Kidney epithelial cell (primary cell): ENCODE data around the gene HDGFL3. TPM values are rescaled to one million over a fixed set of nuclear protein-coding genes. Genes with fewer than 3 reads are reported as not detected.
"Not testable (repeated sequence)": the region's sequence is repeated elsewhere in the genome, so short reads cannot be mapped to it uniquely, and the experiment has no call there.

Experiments used
- DNase-seq: peaks from one replicate; pipeline ENCODE4 v3.0.0-alpha.2; 2010; ENCODE audit warnings: low read depth
- H3K27me3 ChIP-seq: 2 replicates; pipeline ENCODE4 v1.6.0; 2011; ENCODE audit warnings: low read length; ENCODE audit not compliant: control insufficient read depth, insufficient read depth
- H3K36me3 ChIP-seq: 2 replicates; pipeline ENCODE4 v1.5.1; 2011; ENCODE audit warnings: low read length; ENCODE audit not compliant: control insufficient read depth, insufficient read depth
- H3K4me3 ChIP-seq: 2 replicates; pipeline ENCODE4 v1.5.1; 2011; ENCODE audit warnings: low read depth, mild to moderate bottlenecking, control low read depth, low read length
- total RNA-seq: library from RNA; depleted of rRNA; stranded (reverse); fragments of >200 nt; gene quantifications from 2 replicates; pipeline ENCODE4 v1.2.3, GENCODE V29; 2015
- TF ChIP-seq, protein P1 (sequence below): IDR thresholded peaks from 2 replicates; pipeline ENCODE4 v1.5.1; 2011; ENCODE audit warnings: mild to moderate bottlenecking, moderate library complexity, low read length, control low read depth, inconsistent platforms; ENCODE audit not compliant: insufficient read depth, poor library complexity, severe bottlenecking

The HDGFL3 gene
- total RNA-seq, 1 donor from 2014 or later: 77.3 TPM

DNA sequence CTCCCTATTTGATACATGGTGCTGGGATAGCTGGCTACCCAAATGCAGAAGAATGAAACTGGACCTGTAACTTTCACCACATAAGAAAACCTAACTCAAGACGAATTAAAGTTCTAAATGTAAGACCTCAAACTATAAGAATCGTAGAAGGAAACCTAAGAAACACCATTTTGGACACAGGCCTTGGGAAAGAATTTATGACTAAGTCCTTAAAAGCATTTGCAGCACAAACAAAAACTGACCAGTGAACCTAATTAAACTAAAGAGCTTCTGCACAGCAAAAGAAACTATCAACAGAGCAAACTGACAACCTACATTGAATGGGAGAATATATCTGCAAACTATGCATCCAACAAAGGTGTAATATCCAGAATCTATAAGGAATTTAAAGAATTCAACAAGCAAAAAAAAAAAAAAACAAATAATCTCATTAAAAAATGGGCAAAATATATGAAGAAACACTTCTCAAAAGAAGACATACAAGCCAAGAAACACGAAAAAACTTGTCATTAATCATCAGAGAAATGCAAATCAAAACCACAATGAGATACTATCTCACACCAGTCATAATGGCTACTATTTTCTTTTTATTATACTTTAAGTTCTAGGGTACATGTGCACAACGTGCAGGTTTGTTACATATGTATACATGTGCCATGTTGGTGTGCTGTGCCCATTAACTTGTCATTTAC is 37.0 kb downstream of the HDGFL3 start:
- DNase-seq: no peak
- TF ChIP-seq, protein P1, sequence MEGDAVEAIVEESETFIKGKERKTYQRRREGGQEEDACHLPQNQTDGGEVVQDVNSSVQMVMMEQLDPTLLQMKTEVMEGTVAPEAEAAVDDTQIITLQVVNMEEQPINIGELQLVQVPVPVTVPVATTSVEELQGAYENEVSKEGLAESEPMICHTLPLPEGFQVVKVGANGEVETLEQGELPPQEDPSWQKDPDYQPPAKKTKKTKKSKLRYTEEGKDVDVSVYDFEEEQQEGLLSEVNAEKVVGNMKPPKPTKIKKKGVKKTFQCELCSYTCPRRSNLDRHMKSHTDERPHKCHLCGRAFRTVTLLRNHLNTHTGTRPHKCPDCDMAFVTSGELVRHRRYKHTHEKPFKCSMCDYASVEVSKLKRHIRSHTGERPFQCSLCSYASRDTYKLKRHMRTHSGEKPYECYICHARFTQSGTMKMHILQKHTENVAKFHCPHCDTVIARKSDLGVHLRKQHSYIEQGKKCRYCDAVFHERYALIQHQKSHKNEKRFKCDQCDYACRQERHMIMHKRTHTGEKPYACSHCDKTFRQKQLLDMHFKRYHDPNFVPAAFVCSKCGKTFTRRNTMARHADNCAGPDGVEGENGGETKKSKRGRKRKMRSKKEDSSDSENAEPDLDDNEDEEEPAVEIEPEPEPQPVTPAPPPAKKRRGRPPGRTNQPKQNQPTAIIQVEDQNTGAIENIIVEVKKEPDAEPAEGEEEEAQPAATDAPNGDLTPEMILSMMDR: no peak

DNA sequence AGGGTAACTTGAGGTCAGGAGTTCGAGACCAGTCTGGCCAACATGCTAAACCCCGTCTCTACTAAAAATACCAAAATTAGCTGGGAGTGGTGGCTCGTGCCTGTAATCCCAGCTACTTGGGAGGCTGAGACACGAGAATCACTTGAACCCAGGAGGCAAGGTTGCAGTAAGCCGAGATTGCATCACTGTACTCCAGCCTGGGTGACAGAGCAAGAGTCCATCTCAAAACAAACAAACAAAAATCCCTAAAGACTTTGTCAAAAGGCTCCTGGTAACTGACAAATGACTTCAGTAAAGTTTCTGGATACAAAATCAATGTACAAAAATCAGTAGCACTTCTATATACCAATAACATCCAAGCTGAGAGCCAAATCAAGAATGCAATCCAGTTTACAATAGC is 38.0 kb downstream of the HDGFL3 start:
- not testable (repeated sequence) for H3K27me3 ChIP-seq, DNase-seq, H3K36me3 ChIP-seq, H3K4me3 ChIP-seq

More for the DNA sequence above, 37.0 kb downstream of the HDGFL3 start:
- Histone ChIP-seq H3K27me3 (no peaks in the 10 kb centered on the region), H3K4me3 (no peak overlapping the region), H3K36me3 (no peaks in the 10 kb centered on the region)

DNA sequence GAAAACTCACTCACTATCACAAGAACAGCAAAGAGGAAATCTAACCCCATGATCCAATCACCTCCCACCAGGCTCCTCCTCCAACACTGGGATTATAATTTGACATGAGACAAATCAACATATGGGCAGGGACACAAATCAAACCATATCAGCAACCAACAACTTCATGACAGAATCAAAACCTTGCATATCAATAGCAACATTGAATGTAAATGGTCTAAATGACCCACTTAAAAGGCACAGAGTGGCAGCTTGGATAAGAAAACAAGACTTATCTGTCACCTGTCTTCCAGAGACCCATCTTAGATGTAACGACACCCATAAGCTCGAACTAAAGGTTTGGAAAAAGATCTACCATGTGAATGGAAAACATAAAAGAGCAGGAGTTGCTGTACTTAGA is 40.8 kb downstream of the HDGFL3 start:
- TF ChIP-seq, protein P1: no peak
- DNase-seq: no peak
- no peaks in the 10 kb centered on the region for H3K36me3 ChIP-seq
- H3K27me3 ChIP-seq: no peaks in the 10 kb centered on the region
- no peak overlapping the region for H3K4me3 ChIP-seq

DNA sequence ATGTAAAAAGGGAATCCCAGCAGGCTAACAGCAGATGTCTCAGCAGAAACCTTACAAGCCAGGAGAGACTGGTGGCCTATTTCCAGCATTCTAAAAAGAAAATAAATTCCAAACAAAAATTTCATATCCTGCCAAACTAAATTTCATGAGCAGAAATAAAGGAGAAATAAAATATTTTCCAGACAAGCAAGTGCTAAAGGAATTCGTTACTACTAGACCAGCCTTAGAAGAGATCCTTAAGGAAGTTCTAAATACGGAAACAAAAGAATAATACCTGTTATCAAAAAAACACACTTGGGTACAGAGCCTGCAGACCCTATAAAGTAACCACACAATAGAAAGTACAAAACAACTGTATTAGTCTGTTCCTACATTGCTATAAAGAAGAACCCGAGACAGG is 41.4 kb downstream of the HDGFL3 start:
- Histone ChIP-seq H3K36me3 (no peaks in the 10 kb centered on the region), H3K27me3 (no peaks in the 10 kb centered on the region), H3K4me3 (no peak overlapping the region)
- TF ChIP-seq, protein P1: no peak
- DNase-seq: no peak

DNA sequence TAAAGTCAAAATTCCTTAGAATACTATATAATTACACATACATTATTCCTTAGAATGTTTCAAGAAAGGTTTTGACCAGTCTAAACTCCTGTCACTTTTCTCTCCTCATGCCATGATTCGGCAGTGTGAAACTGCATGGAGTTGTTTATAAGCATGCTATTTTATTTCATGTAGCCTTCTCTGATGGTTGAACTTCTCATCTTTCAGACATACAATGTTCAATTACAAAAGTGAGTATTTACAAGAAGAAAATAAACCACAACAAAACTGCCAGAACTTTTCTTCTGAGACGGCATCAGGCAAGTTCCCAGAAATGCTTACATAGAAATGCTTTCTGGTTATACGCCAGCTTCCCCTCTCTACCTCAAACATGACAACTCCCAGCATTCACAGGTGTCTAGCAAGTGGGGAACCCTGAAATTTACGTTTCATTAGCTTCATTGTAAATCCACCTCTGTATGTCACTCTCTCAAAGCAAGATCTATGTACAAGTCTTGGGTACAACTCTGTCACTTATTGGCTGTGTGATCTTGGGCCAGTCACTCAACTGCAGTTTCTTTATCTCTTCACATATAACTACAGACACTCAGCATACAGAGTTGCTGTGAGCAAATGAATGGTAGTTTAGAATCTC is 42.7 kb downstream of the HDGFL3 start:
- Histone ChIP-seq H3K36me3 (no peaks in the 10 kb centered on the region), H3K4me3 (no peak overlapping the region), H3K27me3 (no peaks in the 10 kb centered on the region)
- no peak for DNase-seq
- TF ChIP-seq, protein P1: no peak

DNA sequence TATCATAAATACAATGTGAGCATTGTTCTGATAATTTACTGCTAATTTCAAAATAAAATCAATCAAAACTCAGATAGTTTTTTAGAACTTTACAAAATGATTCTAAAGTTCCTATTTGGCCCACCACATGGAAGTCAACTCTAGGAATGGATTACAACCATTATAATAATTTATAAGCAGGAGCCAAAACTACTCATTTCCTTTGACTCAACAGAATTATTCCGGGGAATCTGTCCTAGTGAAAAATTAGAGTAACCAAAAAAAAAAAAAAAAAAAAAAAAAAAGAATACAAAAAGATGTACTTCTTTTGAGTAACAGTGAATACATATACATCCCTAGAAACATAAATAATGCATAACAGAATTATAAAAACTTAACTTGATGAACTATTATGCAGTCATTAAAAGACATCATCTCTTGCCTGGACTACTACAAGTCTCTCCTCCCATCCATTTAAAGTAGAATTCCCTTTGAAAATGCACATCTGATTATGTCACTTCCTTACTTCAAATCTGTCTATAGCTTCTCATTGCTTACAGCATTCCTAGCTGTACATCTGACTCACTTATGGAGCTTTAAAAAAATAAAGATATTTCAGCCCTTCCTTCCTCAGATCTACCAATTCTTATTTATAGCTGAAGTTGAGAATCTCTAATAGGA is 43.4 kb downstream of the HDGFL3 start:
- no peak for DNase-seq
- TF ChIP-seq, protein P1: no peak
- Histone ChIP-seq H3K36me3 (no peaks in the 10 kb centered on the region), H3K4me3 (no peak overlapping the region), H3K27me3 (no peaks in the 10 kb centered on the region)
